Calu3 (cell line): ENCODE data around the gene RSU1. TPM values are rescaled to one million over a fixed set of nuclear protein-coding genes. Genes with fewer than 3 reads are reported as not detected.

Experiments
- BruUV-seq: library from RNA; stranded (reverse); fragments of 400-500 nt; replicated peaks from 2 replicates; lab custom pipeline; 2021; lab: Mats Ljungman, UMichigan
- CTCF ChIA-PET: fragments of 300-600 bp; sonication (Branson Sonifier 250); formaldehyde crosslinking; loops from one replicate; lab custom pipeline; 2022; ENCODE audit warnings: antibody characterized with exemption; lab: Charles Lee
- DNase-seq: peaks from one replicate; pipeline ENCODE4 v3.0.0; 2022
- H3K27ac Mint-ChIP-seq: one replicate; pipeline ENCODE4 v1.8.0; 2022; ENCODE audit warnings: mixed read lengths; ENCODE audit not compliant: unreplicated experiment
- H3K27me3 Mint-ChIP-seq: one replicate; pipeline ENCODE4 v1.8.0; 2022; ENCODE audit warnings: mixed read lengths; ENCODE audit not compliant: unreplicated experiment
- H3K36me3 Mint-ChIP-seq: one replicate; pipeline ENCODE4 v1.8.0; 2022; ENCODE audit warnings: mild to moderate bottlenecking, moderate library complexity, mixed read lengths; ENCODE audit not compliant: insufficient read depth, unreplicated experiment
- H3K4me1 Mint-ChIP-seq: one replicate; pipeline ENCODE4 v1.8.0; 2022; ENCODE audit warnings: mild to moderate bottlenecking, low read depth, mixed read lengths; ENCODE audit not compliant: unreplicated experiment
- H3K4me3 Mint-ChIP-seq: one replicate; pipeline ENCODE4 v1.8.0; 2022; ENCODE audit warnings: mild to moderate bottlenecking, low read depth, moderate library complexity, mixed read lengths; ENCODE audit not compliant: unreplicated experiment
- H3K9me3 Mint-ChIP-seq: one replicate; pipeline ENCODE4 v1.8.0; 2022; ENCODE audit warnings: low read depth, mixed read lengths; ENCODE audit not compliant: unreplicated experiment
- CTCF ChIP-seq: fragments of 200-600 bp; IDR thresholded peaks from one replicate; pipeline ENCODE4 v1.8.0; 2022; ENCODE audit warnings: antibody characterized with exemption; ENCODE audit not compliant: unreplicated experiment
- intact Hi-C: fragments of 100-400 bp; cut with micrococcal nuclease; formaldehyde crosslinking; loops from one replicate; pipeline ENCODE4 v1.10.0; 2022; ENCODE audit not compliant: unreplicated experiment
- total RNA-seq: library from RNA; stranded (reverse); gene quantifications from 2 replicates; pipeline ENCODE4 v1.2.3, GENCODE V29; 2022

Gene RSU1
- total RNA-seq, 1 experiment from 2014 or later: 56.8 TPM

GRCh38 chr10:16795410-16796073, 21.7 kb downstream of the RSU1 start:
- BruUV-seq: no TSS peak
- no peak overlapping the region for H3K27ac Mint-ChIP-seq
- CTCF ChIA-PET: no interaction called here
- H3K27me3 Mint-ChIP-seq: no peaks in the 10 kb centered on the region
- no peaks in the 10 kb centered on the region for H3K36me3 Mint-ChIP-seq
- no peaks in the 10 kb centered on the region for H3K4me1 Mint-ChIP-seq
- peaks cover 2% of the 10 kb centered on the region for H3K9me3 Mint-ChIP-seq
- TF ChIP-seq CTCF: no peak
- H3K4me3 Mint-ChIP-seq: no peak overlapping the region
- no peak for DNase-seq
- intact Hi-C loops: no loop called here

GRCh38 chr10:16794005-16794404, 23.2 kb downstream of the RSU1 start:
- H3K4me3 Mint-ChIP-seq: no peak overlapping the region
- no peak for DNase-seq
- BruUV-seq: no TSS peak
- H3K27me3 Mint-ChIP-seq: no peaks in the 10 kb centered on the region
- no peak for TF ChIP-seq CTCF
- intact Hi-C loops: no loop called here
- no peaks in the 10 kb centered on the region for H3K4me1 Mint-ChIP-seq
- no peak overlapping the region for H3K27ac Mint-ChIP-seq
- CTCF ChIA-PET: interaction anchor here (0.7 kb wide), 1 partner anchor 946 kb away, joined by 3 read pairs; no protein-coding TSS in a partner anchor
- H3K36me3 Mint-ChIP-seq: no peaks in the 10 kb centered on the region
- peaks cover 2% of the 10 kb centered on the region for H3K9me3 Mint-ChIP-seq

- H3K4me1 Mint-ChIP-seq: no peaks in the 10 kb centered on the region
- no peak for TF ChIP-seq CTCF
- intact Hi-C loops: no loop called here
- no TSS peak for BruUV-seq
- no peak overlapping the region for H3K4me3 Mint-ChIP-seq
- no peaks in the 10 kb centered on the region for H3K36me3 Mint-ChIP-seq
- H3K27me3 Mint-ChIP-seq: no peaks in the 10 kb centered on the region
- no peaks in the 10 kb centered on the region for H3K9me3 Mint-ChIP-seq
- DNase-seq: no peak
- CTCF ChIA-PET: no interaction called here
- no peak overlapping the region for H3K27ac Mint-ChIP-seq
Measured at GRCh38 chr10:16792675-16793074, 24.5 kb downstream of the RSU1 start.

GRCh38 chr10:16789765-16790164, 27.5 kb downstream of the RSU1 start:
- H3K27ac Mint-ChIP-seq: no peak overlapping the region
- no peak for TF ChIP-seq CTCF
- CTCF ChIA-PET: no interaction called here
- DNase-seq: no peak
- intact Hi-C loops: no loop called here
- no peak overlapping the region for H3K4me3 Mint-ChIP-seq
- no peaks in the 10 kb centered on the region for H3K27me3 Mint-ChIP-seq
- H3K9me3 Mint-ChIP-seq: no peaks in the 10 kb centered on the region
- H3K36me3 Mint-ChIP-seq: no peaks in the 10 kb centered on the region
- BruUV-seq: no TSS peak
- H3K4me1 Mint-ChIP-seq: no peaks in the 10 kb centered on the region
